CD8-positive, alpha-beta memory T cell (primary cell): ENCODE data around the gene OR52N5. TPM values are rescaled to one million over a fixed set of nuclear protein-coding genes. Genes with fewer than 3 reads are reported as not detected.

Experiments
- CTCF ChIA-PET: fragments of 350-600 bp; sonication (Branson Sonifier 250); formaldehyde crosslinking; loops from one replicate; lab custom pipeline; 2021; ENCODE audit warnings: antibody characterized with exemption; lab: Charles Lee
- POLR2A ChIA-PET: fragments of 350-600 bp; sonication (Branson Sonifier 250); formaldehyde crosslinking; loops from one replicate; lab custom pipeline; 2021; ENCODE audit warnings: antibody characterized with exemption; lab: Charles Lee
- DNase-seq, 5 donors: peaks; one replicate each; pipeline versions ENCODE4 v3.0.0 to v3.0.0-alpha.2; 2020 to 2022; ENCODE audit warnings: mixed read lengths in 1 of 5
- H3K27ac ChIP-seq: one replicate; pipeline ENCODE4 v1.7.0; 2013; ENCODE audit warnings: low read depth, mild to moderate bottlenecking, low read length, moderate library complexity
- H3K27me3 ChIP-seq: 2 replicates; pipeline ENCODE4 v1.7.0; 2013; ENCODE audit warnings: low read length, mild to moderate bottlenecking; ENCODE audit not compliant: insufficient read depth, poor library complexity, severe bottlenecking
- H3K36me3 ChIP-seq: 2 replicates; pipeline ENCODE4 v1.7.0; 2013; ENCODE audit warnings: mild to moderate bottlenecking, low read length, moderate library complexity; ENCODE audit not compliant: insufficient read depth
- H3K4me1 ChIP-seq: 2 replicates; pipeline ENCODE4 v1.7.0; 2013; ENCODE audit warnings: mild to moderate bottlenecking, low read length, moderate library complexity; ENCODE audit not compliant: insufficient read depth
- H3K4me3 ChIP-seq: 2 replicates; pipeline ENCODE4 v1.7.0; 2013; ENCODE audit warnings: mild to moderate bottlenecking, low read length
- H3K9me3 ChIP-seq: 2 replicates; pipeline ENCODE4 v1.7.0; 2013; ENCODE audit warnings: mild to moderate bottlenecking, low read length
- H3K27ac Mint-ChIP-seq, 8 donors: one replicate each; pipeline ENCODE4 v1.8.0; 2020 to 2021; ENCODE audit warnings: mixed read lengths in 8 of 8, mild to moderate bottlenecking in 6 of 8, inconsistent platforms in 3 of 8, moderate library complexity in 3 of 8
- H3K27me3 Mint-ChIP-seq, 2 donors: one replicate each; pipeline ENCODE4 v1.8.0; 2020 to 2021; ENCODE audit warnings: mixed read lengths in 2 of 2, mild to moderate bottlenecking in 1 of 2, moderate library complexity in 1 of 2
- H3K36me3 Mint-ChIP-seq, 3 donors: one replicate each; pipeline ENCODE4 v1.8.0; 2020 to 2021; ENCODE audit warnings: mixed read lengths in 3 of 3, inconsistent platforms in 1 of 3, mild to moderate bottlenecking in 1 of 3
- H3K4me1 Mint-ChIP-seq, 3 donors: one replicate each; pipeline ENCODE4 v1.8.0; 2020 to 2021; ENCODE audit warnings: mixed read lengths in 3 of 3, inconsistent platforms in 1 of 3, mild to moderate bottlenecking in 1 of 3
- H3K4me3 Mint-ChIP-seq, 7 donors: one replicate each; pipeline ENCODE4 v1.8.0; 2020 to 2021; ENCODE audit warnings: mixed read lengths in 7 of 7, mild to moderate bottlenecking in 6 of 7, moderate library complexity in 4 of 7, inconsistent platforms in 2 of 7
- H3K9me3 Mint-ChIP-seq, 5 donors: one replicate each; pipeline ENCODE4 v1.8.0; 2020 to 2022; ENCODE audit warnings: mixed read lengths in 5 of 5, mild to moderate bottlenecking in 3 of 5, moderate library complexity in 2 of 5, inconsistent platforms in 1 of 5
- polyA plus RNA-seq: library from polyadenylated mRNA; unstranded; fragments of 300-500 nt; fragmentation: Illumina TruSeq; gene quantifications from one replicate; pipeline ENCODE4 v1.2.3, GENCODE V29; 2021
- total RNA-seq, 2 experiments: library from RNA; stranded (reverse); gene quantifications; one replicate each; pipeline ENCODE4 v1.2.3, GENCODE V29; 2021

OR52N5 gene
- total and polyA plus RNA-seq, 3 experiments from 2014 or later, result not detected

DNA sequence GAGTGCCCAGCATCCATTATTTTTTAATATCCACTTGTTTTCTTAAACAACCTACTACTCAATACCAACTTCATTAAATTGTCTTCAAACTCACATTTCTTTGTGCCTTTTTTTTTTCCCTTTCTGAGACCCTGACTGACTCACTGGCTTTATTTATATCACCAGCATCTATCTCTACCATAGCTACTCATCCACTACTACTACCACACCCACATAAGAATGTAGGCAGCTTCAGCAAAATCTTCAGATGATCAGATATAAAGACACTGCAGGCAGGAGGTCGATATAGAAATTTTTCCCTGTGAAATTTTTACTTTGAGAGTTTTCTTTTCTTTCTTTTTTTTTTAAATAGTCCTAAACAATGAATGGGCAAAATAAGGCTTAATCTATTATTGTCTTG is 44.7 kb downstream of the OR52N5 start:
- Mint-ChIP-seq H3K4me3 (no peak overlapping the region), H3K27ac (no peak overlapping the region), H3K4me1 (no peaks in the 10 kb centered on the region), H3K9me3 (peaks cover 22 to 32% (median 27%) of the 10 kb centered on the region in 5 donors), H3K27me3 (peaks cover 16 to 26% of the 10 kb centered on the region in 2 donors), H3K36me3 (peaks cover 2 to 44% (median 17%) of the 10 kb centered on the region in 3 donors)
- CTCF ChIA-PET, result no interaction called here
- H3K36me3 ChIP-seq, result no peaks in the 10 kb centered on the region
- H3K27ac ChIP-seq, result no peak overlapping the region
- H3K4me1 ChIP-seq, result no peaks in the 10 kb centered on the region
- POLR2A ChIA-PET, result no interaction called here
- no peak for DNase-seq
- no peak overlapping the region for H3K4me3 ChIP-seq
- no peaks in the 10 kb centered on the region for H3K27me3 ChIP-seq
- H3K9me3 ChIP-seq, result no peaks in the 10 kb centered on the region

DNA sequence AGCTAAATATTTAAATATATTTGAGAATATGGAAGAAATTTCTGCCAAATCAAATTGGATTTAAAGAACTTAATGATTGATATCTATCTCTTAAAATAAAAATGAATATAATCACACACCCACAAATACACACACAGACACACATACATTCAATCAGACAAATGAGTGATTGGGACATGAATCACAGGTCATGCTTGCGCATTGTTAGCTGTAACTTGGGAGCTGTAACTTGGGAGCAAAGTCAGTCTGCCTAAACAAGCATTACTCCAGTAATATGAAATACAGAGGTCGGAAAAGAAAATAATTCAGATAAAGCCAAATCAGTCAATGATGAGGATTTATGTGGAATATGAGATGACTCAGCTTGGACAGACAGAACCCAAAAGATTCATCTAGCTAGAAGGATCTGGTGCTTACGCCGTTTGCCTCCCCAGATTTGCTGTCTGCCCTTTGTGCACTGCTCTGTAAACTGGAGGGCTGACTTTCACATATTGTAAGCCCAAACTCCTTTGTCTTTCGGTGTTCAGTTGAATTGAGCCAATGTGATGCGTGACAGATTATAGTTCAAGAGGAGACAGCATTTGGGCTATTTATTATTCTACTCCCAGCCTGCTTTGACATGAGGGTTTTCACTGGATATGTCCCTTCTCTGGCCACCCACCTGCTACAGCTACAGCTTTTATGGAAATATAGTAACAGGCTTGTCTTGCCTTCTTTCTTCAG is 45.3 kb downstream of the OR52N5 start:
- Mint-ChIP-seq H3K4me1 (no peaks in the 10 kb centered on the region), H3K9me3 (peaks cover 16 to 26% (median 22%) of the 10 kb centered on the region in 5 donors), H3K36me3 (peaks cover 2 to 44% (median 17%) of the 10 kb centered on the region in 3 donors), H3K27ac (no peak overlapping the region), H3K27me3 (peaks cover 13 to 23% of the 10 kb centered on the region in 2 donors), H3K4me3 (no peak overlapping the region)
- no peak for DNase-seq
- POLR2A ChIA-PET, result no interaction called here
- Histone ChIP-seq H3K36me3 (no peaks in the 10 kb centered on the region), H3K4me3 (no peak overlapping the region), H3K27me3 (no peaks in the 10 kb centered on the region), H3K9me3 (no peaks in the 10 kb centered on the region), H3K27ac (no peak overlapping the region), H3K4me1 (no peaks in the 10 kb centered on the region)
- CTCF ChIA-PET, result no interaction called here

DNA sequence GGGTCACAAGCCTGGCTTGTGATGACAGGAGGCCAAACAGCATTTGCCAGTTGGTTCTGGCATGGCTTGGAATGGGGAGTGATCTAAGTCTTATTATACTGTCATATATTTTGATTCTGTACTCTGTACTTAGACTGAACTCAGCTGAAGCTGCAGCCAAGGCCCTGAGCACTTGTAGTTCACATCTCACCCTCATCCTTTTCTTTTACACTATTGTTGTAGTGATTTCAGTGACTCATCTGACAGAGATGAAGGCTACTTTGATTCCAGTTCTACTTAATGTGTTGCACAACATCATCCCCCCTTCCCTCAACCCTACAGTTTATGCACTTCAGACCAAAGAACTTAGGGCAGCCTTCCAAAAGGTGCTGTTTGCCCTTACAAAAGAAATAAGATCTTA is 46.1 kb downstream of the OR52N5 start:
- Histone ChIP-seq H3K27me3 (no peaks in the 10 kb centered on the region), H3K36me3 (no peaks in the 10 kb centered on the region), H3K27ac (no peak overlapping the region), H3K4me3 (no peak overlapping the region), H3K4me1 (no peaks in the 10 kb centered on the region), H3K9me3 (no peaks in the 10 kb centered on the region)
- DNase-seq, result no peak
- ChIA-PET CTCF (no interaction called here), POLR2A (no interaction called here)
- Mint-ChIP-seq H3K4me1 (no peaks in the 10 kb centered on the region), H3K27me3 (peaks cover 10 to 18% of the 10 kb centered on the region in 2 donors), H3K27ac (no peak overlapping the region), H3K9me3 (peaks cover 10 to 20% (median 16%) of the 10 kb centered on the region in 5 donors), H3K36me3 (peaks cover 2 to 40% (median 17%) of the 10 kb centered on the region in 3 donors), H3K4me3 (no peak overlapping the region)

DNA sequence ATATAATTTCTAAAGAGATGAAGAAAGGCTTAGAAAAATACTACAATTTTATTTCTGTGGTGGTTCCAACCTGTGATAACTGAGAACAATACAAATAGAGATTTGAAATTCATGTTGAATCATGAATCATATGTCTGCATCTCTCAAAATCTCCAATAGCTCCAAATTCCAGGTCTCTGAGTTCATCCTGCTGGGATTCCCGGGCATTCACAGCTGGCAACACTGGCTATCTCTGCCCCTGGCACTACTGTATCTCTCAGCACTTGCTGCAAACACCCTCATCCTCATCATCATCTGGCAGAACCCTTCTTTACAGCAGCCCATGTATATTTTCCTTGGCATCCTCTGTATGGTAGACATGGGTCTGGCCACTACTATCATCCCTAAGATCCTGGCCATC is 46.8 kb downstream of the OR52N5 start, which contains the start of gene OR56B1:
Gene OR56B1, plus strand, starts transcription at position 53 of the 400 bp plus-strand sequence. Its CDS starts 69 bp downstream, at position 122.
- Mint-ChIP-seq H3K9me3 (peaks cover 3 to 14% (median 12%) of the 10 kb centered on the region in 5 donors), H3K36me3 (peaks cover 0 to 33% (median 15%) of the 10 kb centered on the region in 3 donors), H3K27ac (no peak within 1 kb of the TSS), H3K27me3 (peaks cover 10 to 11% of the 10 kb centered on the region in 2 donors), H3K4me1 (no peaks in the 10 kb centered on the region), H3K4me3 (no peak within 1 kb of the TSS)
- H3K4me1 ChIP-seq, result no peaks in the 10 kb centered on the region
- CTCF ChIA-PET, result no interaction called here
- no peak within 1 kb of the TSS for H3K4me3 ChIP-seq
- H3K36me3 ChIP-seq, result no peaks in the 10 kb centered on the region
- no peak for DNase-seq
- H3K9me3 ChIP-seq, result no peaks in the 10 kb centered on the region
- no peaks in the 10 kb centered on the region for H3K27me3 ChIP-seq
- POLR2A ChIA-PET, result no interaction called here
- H3K27ac ChIP-seq, result no peak within 1 kb of the TSS

DNA sequence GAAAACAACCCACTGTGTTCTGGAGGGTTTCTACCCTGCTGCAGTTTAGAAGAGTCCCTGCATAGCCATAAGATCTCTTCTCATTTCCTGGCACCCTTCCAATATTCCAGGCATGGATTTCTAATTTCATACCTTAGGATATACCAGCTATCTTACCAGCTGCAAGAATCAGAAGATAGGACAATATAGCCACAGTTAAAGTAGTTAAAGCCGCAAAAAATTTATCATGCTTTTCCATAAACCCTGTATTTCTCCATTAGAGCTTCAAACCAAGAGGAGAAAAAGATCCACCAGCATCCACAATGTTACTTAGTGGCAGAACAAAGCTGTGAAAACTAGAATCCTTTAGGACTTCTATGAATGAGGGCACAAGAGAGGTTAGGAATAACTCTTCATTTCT is 55.5 kb downstream of the OR52N5 start:
- H3K4me1 ChIP-seq, result no peaks in the 10 kb centered on the region
- H3K27me3 ChIP-seq, result no peaks in the 10 kb centered on the region
- H3K27ac ChIP-seq, result no peak overlapping the region
- Mint-ChIP-seq H3K27ac (no peak overlapping the region), H3K36me3 (peaks cover 0 to 10% (median 4%) of the 10 kb centered on the region in 3 donors), H3K4me1 (no peaks in the 10 kb centered on the region), H3K9me3 (no peaks in the 10 kb centered on the region), H3K4me3 (no peak overlapping the region), H3K27me3 (no peaks in the 10 kb centered on the region)
- POLR2A ChIA-PET, result no interaction called here
- CTCF ChIA-PET, result no interaction called here
- no peaks in the 10 kb centered on the region for H3K36me3 ChIP-seq
- H3K4me3 ChIP-seq, result no peak overlapping the region
- no peak for DNase-seq
- H3K9me3 ChIP-seq, result no peaks in the 10 kb centered on the region

DNA sequence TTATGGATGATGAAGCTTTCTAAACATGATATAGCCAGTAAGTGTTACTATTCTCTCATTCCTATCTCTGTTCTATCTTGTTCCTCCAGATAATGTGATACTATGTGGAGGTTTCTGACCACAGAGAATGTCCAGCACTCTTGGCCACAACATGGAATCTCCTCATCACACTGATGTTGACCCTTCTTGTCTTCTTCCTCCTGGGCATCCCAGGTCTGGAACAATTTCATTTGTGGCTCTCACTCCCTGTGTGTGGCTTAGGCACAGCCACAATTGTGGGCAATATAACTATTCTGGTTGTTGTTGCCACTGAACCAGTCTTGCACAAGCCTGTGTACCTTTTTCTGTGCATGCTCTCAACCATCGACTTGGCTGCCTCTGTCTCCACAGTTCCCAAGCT is 56.8 kb downstream of the OR52N5 start:
- H3K4me1 Mint-ChIP-seq, result no peaks in the 10 kb centered on the region
- Histone ChIP-seq H3K27me3 (no peaks in the 10 kb centered on the region), H3K36me3 (no peaks in the 10 kb centered on the region), H3K9me3 (no peaks in the 10 kb centered on the region), H3K4me3 (no peak overlapping the region), H3K27ac (no peak overlapping the region), H3K4me1 (no peaks in the 10 kb centered on the region)
- H3K27me3 Mint-ChIP-seq, result no peaks in the 10 kb centered on the region
- no peaks in the 10 kb centered on the region for H3K9me3 Mint-ChIP-seq
- POLR2A ChIA-PET, result no interaction called here
- H3K36me3 Mint-ChIP-seq, result peaks cover 0 to 10% (median 4%) of the 10 kb centered on the region in 3 donors
- H3K4me3 Mint-ChIP-seq, result no peak overlapping the region
- no peak overlapping the region for H3K27ac Mint-ChIP-seq
- CTCF ChIA-PET, result no interaction called here
- no peak for DNase-seq

Other genes starting within 250 kb of the OR52N5 start
- not detected for gene OR52H1, start 234.8 kb downstream of the OR52N5 start, total RNA-seq
- gene OR52H1, start 234.8 kb downstream of the OR52N5 start, polyA plus RNA-seq, result not detected
- not detected for gene OR52B6, start 202.5 kb downstream of the OR52N5 start, total RNA-seq
- gene OR52B6, start 202.5 kb downstream of the OR52N5 start, polyA plus RNA-seq, result not detected
- gene TRIM6, start 186.7 kb downstream of the OR52N5 start, total RNA-seq, result under 1 TPM in 1 of 2 experiments, not detected in 1; 0.20 TPM
- gene TRIM6, start 186.7 kb downstream of the OR52N5 start, polyA plus RNA-seq, result not detected
- 1 to 10 TPM; 3.1 to 4.1 TPM for gene TRIM34, start 158.4 kb downstream of the OR52N5 start, total RNA-seq
- 13.5 TPM for gene TRIM34, start 158.4 kb downstream of the OR52N5 start, polyA plus RNA-seq
- gene TRIM5, start 98.3 kb downstream of the OR52N5 start, total RNA-seq, result 10 to 100 TPM in 1 of 2 experiments, 1 to 10 TPM in 1; 8.2 to 10.6 TPM
- 9.8 TPM for gene TRIM5, start 98.3 kb downstream of the OR52N5 start, polyA plus RNA-seq
- gene TRIM22, start 93.6 kb downstream of the OR52N5 start, total RNA-seq, result 100 to 1,000 TPM; 105 TPM
- 163 TPM for gene TRIM22, start 93.6 kb downstream of the OR52N5 start, polyA plus RNA-seq
- not detected for gene OR56B1, start 46.9 kb downstream of the OR52N5 start, total RNA-seq
- gene OR56B1, start 46.9 kb downstream of the OR52N5 start, polyA plus RNA-seq, result not detected
- under 1 TPM; 0.22 to 0.48 TPM for gene OR52N4, start 29.1 kb downstream of the OR52N5 start, total RNA-seq
- 0.71 TPM for gene OR52N4, start 29.1 kb downstream of the OR52N5 start, polyA plus RNA-seq
- gene OR52N1, start 7.9 kb upstream of the OR52N5 start, total RNA-seq, result not detected
- not detected for gene OR52N1, start 7.9 kb upstream of the OR52N5 start, polyA plus RNA-seq
- gene OR52N2, start 25.6 kb upstream of the OR52N5 start, total RNA-seq, result not detected
- gene OR52N2, start 25.6 kb upstream of the OR52N5 start, polyA plus RNA-seq, result not detected
- gene OR52E6, start 58.5 kb upstream of the OR52N5 start, total RNA-seq, result not detected
- not detected for gene OR52E6, start 58.5 kb upstream of the OR52N5 start, polyA plus RNA-seq
- gene OR52E8, start 74.3 kb upstream of the OR52N5 start, total RNA-seq, result not detected
- gene OR52E8, start 74.3 kb upstream of the OR52N5 start, polyA plus RNA-seq, result not detected
- gene OR52E4, start 97.3 kb upstream of the OR52N5 start, total RNA-seq, result not detected
- not detected for gene OR52E4, start 97.3 kb upstream of the OR52N5 start, polyA plus RNA-seq
- not detected for gene OR52E5, start 109.9 kb upstream of the OR52N5 start, total RNA-seq
- gene OR52E5, start 109.9 kb upstream of the OR52N5 start, polyA plus RNA-seq, result not detected
- gene OR56A3, start 158.9 kb upstream of the OR52N5 start, total RNA-seq, result not detected
- gene OR56A3, start 158.9 kb upstream of the OR52N5 start, polyA plus RNA-seq, result not detected
- not detected for gene OR56A5, start 185.1 kb upstream of the OR52N5 start, total RNA-seq
- not detected for gene OR56A5, start 185.1 kb upstream of the OR52N5 start, polyA plus RNA-seq
- gene OR52L1, start 203.6 kb upstream of the OR52N5 start, total RNA-seq, result not detected
- not detected for gene OR52L1, start 203.6 kb upstream of the OR52N5 start, polyA plus RNA-seq
- gene OR56A4, start 223.6 kb upstream of the OR52N5 start, total RNA-seq, result not detected
- not detected for gene OR56A4, start 223.6 kb upstream of the OR52N5 start, polyA plus RNA-seq
- gene OR56A1, start 247.4 kb upstream of the OR52N5 start, total RNA-seq, result not detected
- not detected for gene OR56A1, start 247.4 kb upstream of the OR52N5 start, polyA plus RNA-seq